Tibial artery (tissue), 4 donors: ENCODE data around the gene CARD10.

ENCODE experiments used
- DNase-seq, 2 donors: peaks; one replicate each; pipeline ENCODE4 v3.0.0-alpha.2; 2019
- H3K27ac ChIP-seq, 2 donors: fragments of 200-600 bp; sonication (generic) in 1 of 2; 1 replicate in 1 of 2; 2 replicates in 1 of 2; pipeline ENCODE4 v1.5.1; 2018 to 2019; ENCODE audit warnings: mild to moderate bottlenecking in 1 of 2
- H3K27me3 ChIP-seq, 2 donors: fragments of 200-600 bp; sonication (generic) in 1 of 2; one replicate each; pipeline versions ENCODE4 v1.5.1 to v1.6.0; 2016 to 2019
- H3K36me3 ChIP-seq, 3 donors: fragments of 200-600 bp; sonication (generic) in 2 of 3; one replicate each; pipeline ENCODE4 v1.5.1; 2016 to 2019; ENCODE audit warnings: mild to moderate bottlenecking in 2 of 3
- H3K4me1 ChIP-seq, 4 donors: fragments of 200-600 bp; sonication (generic) in 2 of 4; 1 replicate in 3 of 4; 2 replicates in 1 of 4; pipeline ENCODE4 v1.5.1; 2016 to 2019
- H3K4me3 ChIP-seq, 2 donors: fragments of 200-600 bp; sonication (generic) in 1 of 2; 1 replicate in 1 of 2; 2 replicates in 1 of 2; pipeline ENCODE4 v1.5.1; 2018 to 2019; ENCODE audit warnings: mild to moderate bottlenecking in 2 of 2
- H3K9me3 ChIP-seq, 3 donors: fragments of 200-600 bp; sonication (generic) in 1 of 3; one replicate each; pipeline ENCODE4 v1.5.1; 2016 to 2019
- intact Hi-C: fragments of 100-400 bp; cut with DNase I; formaldehyde crosslinking; loops from one replicate; pipeline ENCODE4 v1.15.0; 2023; ENCODE audit warnings: low total_unique reads
- TF ChIP-seq, protein P1 (sequence below), 2 experiments: fragments of 200-600 bp in 1 of 2; fragments of 450-650 bp in 1 of 2; IDR thresholded peaks; one replicate each; pipeline ENCODE4 v1.5.1; 2017 to 2019; ENCODE audit warnings: antibody characterized with exemption in 2 of 2, mild to moderate bottlenecking in 1 of 2, moderate library complexity in 1 of 2

The CARD10 gene

DNA sequence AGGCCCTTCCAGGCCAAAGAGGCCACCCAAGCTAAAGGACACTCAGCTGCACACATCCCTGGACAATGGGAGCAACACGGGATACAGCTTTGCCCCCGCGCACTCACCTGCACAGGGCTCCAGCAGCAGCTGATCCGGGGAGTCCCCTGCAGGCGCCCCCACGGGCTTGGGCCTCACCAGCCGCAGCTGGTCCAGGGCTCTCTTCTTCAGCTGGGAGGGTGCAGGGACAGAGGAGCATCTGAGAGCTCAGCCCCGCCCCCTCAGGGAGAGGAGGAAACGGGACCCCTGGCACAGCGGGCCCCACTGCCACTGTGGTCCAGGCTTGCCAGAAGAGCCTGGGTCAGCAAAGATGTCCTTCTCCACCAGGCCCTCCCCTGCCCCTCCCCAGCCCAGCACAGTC, 25.2 kb downstream of the CARD10 start:
- TF ChIP-seq, protein P1, sequence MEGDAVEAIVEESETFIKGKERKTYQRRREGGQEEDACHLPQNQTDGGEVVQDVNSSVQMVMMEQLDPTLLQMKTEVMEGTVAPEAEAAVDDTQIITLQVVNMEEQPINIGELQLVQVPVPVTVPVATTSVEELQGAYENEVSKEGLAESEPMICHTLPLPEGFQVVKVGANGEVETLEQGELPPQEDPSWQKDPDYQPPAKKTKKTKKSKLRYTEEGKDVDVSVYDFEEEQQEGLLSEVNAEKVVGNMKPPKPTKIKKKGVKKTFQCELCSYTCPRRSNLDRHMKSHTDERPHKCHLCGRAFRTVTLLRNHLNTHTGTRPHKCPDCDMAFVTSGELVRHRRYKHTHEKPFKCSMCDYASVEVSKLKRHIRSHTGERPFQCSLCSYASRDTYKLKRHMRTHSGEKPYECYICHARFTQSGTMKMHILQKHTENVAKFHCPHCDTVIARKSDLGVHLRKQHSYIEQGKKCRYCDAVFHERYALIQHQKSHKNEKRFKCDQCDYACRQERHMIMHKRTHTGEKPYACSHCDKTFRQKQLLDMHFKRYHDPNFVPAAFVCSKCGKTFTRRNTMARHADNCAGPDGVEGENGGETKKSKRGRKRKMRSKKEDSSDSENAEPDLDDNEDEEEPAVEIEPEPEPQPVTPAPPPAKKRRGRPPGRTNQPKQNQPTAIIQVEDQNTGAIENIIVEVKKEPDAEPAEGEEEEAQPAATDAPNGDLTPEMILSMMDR (IDR thresholded peaks at IDR 0.05): no peak
- intact Hi-C loops: no loop called here
- Histone ChIP-seq H3K9me3 (no peaks in the 10 kb centered on the region), H3K36me3 (no peaks in the 10 kb centered on the region), H3K4me3 (no peak overlapping the region), H3K27me3 (peaks cover 0 to 68% of the 10 kb centered on the region in 2 donors), H3K4me1 (no peaks in the 10 kb centered on the region), H3K27ac (no peak overlapping the region)
- DNase-seq: no peak

DNA sequence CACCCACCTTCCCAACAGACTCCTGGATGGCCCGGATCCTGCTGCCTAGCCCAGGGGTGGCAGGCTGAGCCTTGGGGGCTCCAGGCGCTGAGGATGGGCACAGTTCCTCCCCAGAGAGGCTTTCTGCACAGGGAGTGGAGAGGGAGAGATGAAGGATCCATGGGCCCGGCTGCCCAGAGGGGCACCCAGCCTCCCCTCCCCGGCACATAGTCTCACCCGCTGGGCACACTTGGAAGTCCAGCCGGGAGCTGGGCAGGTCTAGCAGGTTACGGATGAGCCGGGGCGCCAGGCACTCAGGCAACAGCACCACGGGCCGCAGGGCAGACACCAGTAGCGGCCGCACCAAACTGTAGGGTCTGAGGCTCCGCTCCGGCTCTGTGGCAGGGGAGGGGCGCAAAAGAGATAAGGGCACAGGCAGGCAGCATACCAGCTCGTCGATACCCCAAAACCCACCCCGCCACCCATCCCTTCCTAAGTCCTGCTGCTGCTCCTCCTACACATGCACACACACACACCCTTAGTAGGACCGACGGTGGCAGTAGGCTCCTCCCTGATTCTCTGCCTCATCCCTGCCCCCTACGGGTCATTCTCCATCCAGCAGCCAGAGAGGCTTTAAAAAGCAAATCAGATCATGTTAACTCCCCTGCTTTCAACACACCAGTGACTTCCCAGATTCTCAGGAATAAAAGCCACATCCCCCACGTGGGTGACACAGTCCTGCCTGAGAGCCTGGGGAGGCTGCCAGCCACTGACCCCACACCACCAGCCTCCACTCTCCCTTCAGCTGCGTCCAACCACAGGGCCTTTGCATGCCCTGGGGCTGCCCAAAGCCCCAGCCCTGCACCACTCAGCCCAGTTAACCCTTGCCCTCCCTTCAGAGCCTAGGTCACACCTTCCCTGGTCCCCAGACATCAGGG, 26.5 kb downstream of the CARD10 start:
- H3K4me3 ChIP-seq: no peak overlapping the region
- H3K27ac ChIP-seq: no peak overlapping the region
- H3K27me3 ChIP-seq: peaks cover 0 to 70% of the 10 kb centered on the region in 2 donors
- no peaks in the 10 kb centered on the region for H3K36me3 ChIP-seq
- H3K9me3 ChIP-seq: no peaks in the 10 kb centered on the region
- intact Hi-C loops: no loop called here
- TF ChIP-seq, protein P1 (IDR thresholded peaks at IDR 0.05): no peak
- no peaks in the 10 kb centered on the region for H3K4me1 ChIP-seq
- no peak for DNase-seq

DNA sequence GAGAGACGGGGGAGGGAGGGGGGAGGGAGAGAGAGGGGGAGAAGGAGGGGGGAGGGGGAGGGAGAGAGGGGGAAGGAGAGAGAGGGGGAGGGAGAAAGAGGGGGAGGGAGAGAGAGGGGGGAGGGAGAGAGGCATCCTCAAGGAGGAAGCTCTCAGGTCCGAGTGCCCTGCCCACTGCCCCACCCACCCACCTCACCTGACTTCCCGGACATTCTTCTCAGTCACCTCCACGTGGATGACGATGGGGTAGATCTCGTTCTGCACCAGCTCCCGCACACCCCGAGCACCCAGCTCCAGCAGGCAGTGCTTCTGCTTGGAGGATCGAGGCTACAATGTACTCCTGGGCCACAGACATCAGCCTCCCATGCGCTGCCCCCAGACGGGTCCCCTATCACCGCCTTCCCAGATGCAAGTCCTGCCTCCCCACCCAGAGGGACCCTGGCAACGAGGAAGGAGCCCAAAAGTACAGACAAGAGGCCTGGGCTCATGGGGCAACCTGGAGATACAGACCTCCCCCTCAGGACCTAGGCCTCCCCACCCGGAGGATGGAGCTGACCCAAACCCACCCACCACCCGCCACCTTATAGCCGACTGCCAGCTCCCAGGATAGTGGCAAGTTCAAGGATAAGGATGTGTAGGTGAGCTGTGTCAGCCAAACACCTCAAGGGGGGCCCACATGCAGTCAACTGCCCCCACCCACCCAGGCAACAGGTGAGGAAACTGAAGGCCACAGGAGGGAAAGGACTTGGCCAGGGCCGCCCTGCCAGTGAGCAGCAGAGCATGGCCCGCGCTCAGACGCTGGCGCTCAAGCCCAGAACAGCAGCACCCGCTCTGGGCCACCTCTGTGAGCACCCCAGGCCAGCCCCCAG, 27.4 kb downstream of the CARD10 start:
- intact Hi-C loops: no loop called here
- no peaks in the 10 kb centered on the region for H3K36me3 ChIP-seq
- TF ChIP-seq, protein P1 (IDR thresholded peaks at IDR 0.05): no peak
- DNase-seq: no peak
- no peak overlapping the region for H3K27ac ChIP-seq
- no peaks in the 10 kb centered on the region for H3K4me1 ChIP-seq
- H3K27me3 ChIP-seq: peaks cover 0 to 71% of the 10 kb centered on the region in 2 donors
- H3K9me3 ChIP-seq: no peaks in the 10 kb centered on the region
- no peak overlapping the region for H3K4me3 ChIP-seq

DNA sequence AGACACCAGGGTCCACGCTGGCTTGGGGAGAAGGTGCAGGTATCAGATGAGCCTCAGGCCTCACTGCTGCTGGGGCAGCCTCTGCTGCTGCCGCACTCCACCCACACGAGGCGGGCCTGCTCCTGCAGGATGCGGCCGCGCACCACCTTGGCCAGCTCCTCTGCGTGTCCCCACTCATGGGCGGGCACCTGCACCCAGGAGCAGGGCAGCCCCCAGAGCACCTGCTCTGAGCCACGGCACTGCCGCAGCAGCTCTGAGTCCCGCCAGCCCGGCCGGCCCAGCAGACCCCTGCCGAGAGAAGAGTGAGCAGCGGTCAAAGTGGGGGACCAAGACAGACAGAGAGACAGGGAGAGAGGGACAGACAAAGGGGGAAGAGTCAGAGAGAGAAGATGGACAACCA, 28.1 kb downstream of the CARD10 start:
- peaks cover 0 to 73% of the 10 kb centered on the region in 2 donors for H3K27me3 ChIP-seq
- no peaks in the 10 kb centered on the region for H3K9me3 ChIP-seq
- H3K36me3 ChIP-seq: no peaks in the 10 kb centered on the region
- peaks cover 0 to 6% (median 2%) of the 10 kb centered on the region in 4 donors for H3K4me1 ChIP-seq
- intact Hi-C loops: no loop called here
- H3K27ac ChIP-seq: no peak overlapping the region
- DNase-seq: no peak
- H3K4me3 ChIP-seq: no peak overlapping the region
- TF ChIP-seq, protein P1 (IDR thresholded peaks at IDR 0.05): no peak

DNA sequence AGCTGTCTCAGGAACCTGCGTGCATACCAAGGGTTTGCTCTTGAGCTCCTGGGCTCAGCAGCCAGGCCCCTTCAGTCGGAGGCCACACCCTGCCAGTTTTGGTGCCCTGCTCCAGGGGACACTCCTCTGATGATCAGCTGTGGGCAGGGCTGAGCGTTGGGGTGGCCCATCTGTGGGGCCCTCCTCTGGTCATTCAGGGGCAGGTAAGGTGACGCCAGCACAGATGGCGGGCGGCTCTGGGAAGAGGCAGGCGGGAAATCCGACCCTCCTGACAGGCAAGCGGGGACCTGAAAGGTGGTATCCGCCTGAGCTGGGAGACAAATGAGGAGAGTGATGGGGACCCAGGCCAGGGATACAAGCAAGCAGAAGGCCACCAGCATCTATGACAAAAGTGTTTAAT, 29.2 kb downstream of the CARD10 start:
- peaks cover 0 to 9% (median 3%) of the 10 kb centered on the region in 4 donors for H3K4me1 ChIP-seq
- no peak for DNase-seq
- TF ChIP-seq, protein P1 (IDR thresholded peaks at IDR 0.05): no peak
- H3K9me3 ChIP-seq: no peaks in the 10 kb centered on the region
- H3K4me3 ChIP-seq: no peak overlapping the region
- peaks cover 0 to 76% of the 10 kb centered on the region in 2 donors for H3K27me3 ChIP-seq
- intact Hi-C loops: no loop called here
- H3K27ac ChIP-seq: no peak overlapping the region
- H3K36me3 ChIP-seq: no peaks in the 10 kb centered on the region
